HG02870 (cell line): Measurements from ENCODE around the gene TMEM184B.

Experiments
- ATAC-seq: cut with Tn5 transposase; IDR thresholded peaks from one replicate; pipeline ENCODE4 v1.9.1; 2021; ENCODE audit warnings: mild to moderate bottlenecking, moderate library complexity; ENCODE audit not compliant: unreplicated experiment

Gene TMEM184B

GRCh38 chr22:38272373-38273134 lies at the start of gene TMEM184B:
Gene TMEM184B (minus strand): TSS chr22:38273010. CDS start chr22:38247961, 25,049 bp downstream.
- ATAC-seq, result peak; percentile 73

- no peak for ATAC-seq
Observed at GRCh38 chr22:38320605-38321402, 48.0 kb upstream of the TMEM184B start.

- no peak for ATAC-seq
Observed at GRCh38 chr22:38318792-38319773, 46.3 kb upstream of the TMEM184B start.

GRCh38 chr22:38317995-38318715 lies 45.3 kb upstream of the TMEM184B start:
- no peak for ATAC-seq

- no peak for ATAC-seq
Observed at GRCh38 chr22:38317122-38317994, 44.5 kb upstream of the TMEM184B start, which contains the start of gene CSNK1E. Gene CSNK1E (minus strand): TSS chr22:38317433. CDS start chr22:38314157, 3,276 bp downstream.

- no peak for ATAC-seq
Observed at GRCh38 chr22:38316364-38317121, 43.7 kb upstream of the TMEM184B start.

- ATAC-seq, result no peak
Observed at GRCh38 chr22:38315823-38316363, 43.1 kb upstream of the TMEM184B start.

GRCh38 chr22:38314933-38315822 lies 42.4 kb upstream of the TMEM184B start:
- no peak for ATAC-seq

- no peak for ATAC-seq
Observed at GRCh38 chr22:38314051-38314932, 41.5 kb upstream of the TMEM184B start.

- no peak for ATAC-seq
Observed at GRCh38 chr22:38313384-38313955, 40.7 kb upstream of the TMEM184B start.

GRCh38 chr22:38312261-38312800 lies 39.5 kb upstream of the TMEM184B start:
- no peak for ATAC-seq

GRCh38 chr22:38311323-38311620 lies 38.5 kb upstream of the TMEM184B start:
- ATAC-seq, result no peak

- ATAC-seq, result no peak
Observed at GRCh38 chr22:38310518-38311322, 37.9 kb upstream of the TMEM184B start.

GRCh38 chr22:38309614-38310517 lies 37.1 kb upstream of the TMEM184B start:
- no peak for ATAC-seq
